ENCODE results near the gene PGAP3. TPM values are rescaled to one million over a fixed set of nuclear protein-coding genes. Genes with fewer than 3 reads are reported as not detected.
A peak's percentile ranks its signal among the peaks of the same experiment; 100 is the strongest.

PGAP3 gene
- total RNA-seq, 1 experiment from 2014 or later, result 21.8 TPM

GRCh38 chr17:39666231-39666600, 21.6 kb downstream of the PGAP3 start:
- Histone ChIP-seq H3K36me3 (ENCODE audit: control insufficient read depth, insufficient read depth, low read length) (no peaks in the 10 kb centered on the region), H3K4me3 (ENCODE audit: low read depth in 2 of 2, low read length in 2 of 2) (no peak overlapping the region), H3K9me3 (ENCODE audit: control insufficient read depth, insufficient read depth, low read depth, low read length) (no peaks in the 10 kb centered on the region), H3K27ac (ENCODE audit: low read length) (peak overlapping the region; percentile 59; the same call in 1 of the 2 replicates), H3K4me1 (ENCODE audit: control insufficient read depth, insufficient read depth, low read length) (peaks cover 46% of the 10 kb centered on the region), H3K27me3 (ENCODE audit: control insufficient read depth, insufficient read depth, low read length) (no peaks in the 10 kb centered on the region)
- ChIA-PET CTCF (interaction anchor here (0.8 to 2.1 kb wide), 4 partner anchors 14 to 44 kb away, joined by 3 to 11 read pairs (median 4); no protein-coding TSS in a partner anchor), POLR2A (interaction anchor here (0.6 kb wide), 1 partner anchor 35 kb away, joined by 6 read pairs; no protein-coding TSS in a partner anchor)
- intact Hi-C loops (cut with micrococcal nuclease; ENCODE audit: unreplicated experiment), result no loop called here
- DNase-seq (ENCODE audit: low read depth, low spot score), result no peak
- in situ Hi-C loops (cut with HindIII; ENCODE audit: low pct_unique_long_range_greater_than_20kb, low sequenced_read_pairs), result no loop called here
- BruUV-seq (replicated peaks), result no TSS peak
- TF ChIP-seq POLR2AphosphoS5 (IDR thresholded peaks at IDR 0.05; ENCODE audit: low read depth, low read length) (no peak), REST (IDR thresholded peaks at IDR 0.05; ENCODE audit: insufficient read depth in 1 of 2, low read depth in 2 of 2, low read length in 1 of 2) (no peak), SIN3A (IDR thresholded peaks at IDR 0.05; ENCODE audit: borderline replicate concordance, insufficient read depth, low read depth, low read length) (no peak), CTCF (IDR thresholded peaks at IDR 0.05) (no peak), TCF7L2 (IDR thresholded peaks at IDR 0.05; ENCODE audit: low read depth, low read length) (no peak)
- no peak for ATAC-seq

- DNase-seq (ENCODE audit: low read depth, low spot score), result no peak
- no peaks in the 10 kb centered on the region for H3K36me3 ChIP-seq (ENCODE audit: control insufficient read depth, insufficient read depth, low read length)
- ChIA-PET CTCF (interaction anchor here (1.4 to 2.1 kb wide), 2 partner anchors 32 to 44 kb away, joined by 4 to 11 read pairs; no protein-coding TSS in a partner anchor), POLR2A (interaction anchor here (0.6 kb wide), 1 partner anchor 34 kb away, joined by 6 read pairs; no protein-coding TSS in a partner anchor)
- peak; percentile 44 for ATAC-seq
- H3K4me3 ChIP-seq (ENCODE audit: low read depth in 2 of 2, low read length in 2 of 2), result no peak overlapping the region
- BruUV-seq (replicated peaks), result no TSS peak
- H3K9me3 ChIP-seq (ENCODE audit: control insufficient read depth, insufficient read depth, low read depth, low read length), result no peaks in the 10 kb centered on the region
- H3K27ac ChIP-seq (ENCODE audit: low read length), result peak overlapping the region; percentile 59; the same call in 1 of the 2 replicates
- in situ Hi-C loops (cut with HindIII; ENCODE audit: low pct_unique_long_range_greater_than_20kb, low sequenced_read_pairs), result no loop called here
- intact Hi-C loops (cut with micrococcal nuclease; ENCODE audit: unreplicated experiment), result no loop called here
- TF ChIP-seq SIN3A (IDR thresholded peaks at IDR 0.05; ENCODE audit: borderline replicate concordance, insufficient read depth, low read depth, low read length), result no peak
- no peak; the same call in 1 of the 2 replicates for TF ChIP-seq CTCF (IDR thresholded peaks at IDR 0.05)
- TF ChIP-seq REST (IDR thresholded peaks at IDR 0.05; ENCODE audit: insufficient read depth in 1 of 2, low read depth in 2 of 2, low read length in 1 of 2), result no peak
- no peak for TF ChIP-seq POLR2AphosphoS5 (IDR thresholded peaks at IDR 0.05; ENCODE audit: low read depth, low read length)
- no peak for TF ChIP-seq TCF7L2 (IDR thresholded peaks at IDR 0.05; ENCODE audit: low read depth, low read length)
- peaks cover 46% of the 10 kb centered on the region for H3K4me1 ChIP-seq (ENCODE audit: control insufficient read depth, insufficient read depth, low read length)
- no peaks in the 10 kb centered on the region for H3K27me3 ChIP-seq (ENCODE audit: control insufficient read depth, insufficient read depth, low read length)
Observed at GRCh38 chr17:39665642-39666224, 22.1 kb downstream of the PGAP3 start.
